K562 (cell line): ENCODE results near the gene UCHL1. TPM values are rescaled to one million over a fixed set of nuclear protein-coding genes. Genes with fewer than 3 reads are reported as not detected.

Experiments used
- ATAC-seq: fragments of 200-7000 bp; cut with Tn5 transposase; 3 replicates; pipeline ENCODE4 v1.9.1; 2020; ENCODE audit warnings: moderate library complexity
- BruUV-seq: library from RNA; stranded (reverse); fragments of 400-500 nt; replicated peaks from 2 replicates; lab custom pipeline; 2021; lab: Mats Ljungman, UMichigan
- CTCF ChIA-PET: fragments of 300-600 bp; formaldehyde crosslinking; extraction: SDS; loops from one replicate; lab custom pipeline; 2021; ENCODE audit warnings: low intra/inter-chr PET ratio; lab: Yijun Ruan, JAX
- POLR2A ChIA-PET: fragments of 300-600, 350-650 bp; sonication (Branson Sonifier 250); formaldehyde crosslinking; extraction: SDS; loops from one replicate; lab custom pipeline; 2021; ENCODE audit warnings: antibody characterized with exemption, inconsistent platforms; lab: Yijun Ruan, JAX
- DNase-seq, 4 experiments: peaks; one replicate each; pipeline versions ENCODE4 v3.0.0 to v3.0.0-alpha.2; 2011 to 2018; ENCODE audit warnings: low spot score in 3 of 4, mixed read lengths in 3 of 4; ENCODE audit errors: extremely low read depth in 1 of 4
- FAIRE-seq: peaks from 2 replicates; lab custom pipeline; 2011; peaks lifted over from hg19 to GRCh38; lab: Jason Lieb, UNC
- H2AFZ ChIP-seq: 2 replicates; pipeline ENCODE4 v1.6.0; 2011; ENCODE audit warnings: low read depth, low read length, control low read depth, inconsistent platforms
- H3K27ac ChIP-seq: fragments of 200-600 bp; 3 replicates; pipeline ENCODE4 v1.8.0; 2011; ENCODE audit warnings: low read depth, mild to moderate bottlenecking, control low read depth, inconsistent platforms, low read length, moderate library complexity, mixed read lengths; ENCODE audit errors: extremely low read depth
- H3K27me3 ChIP-seq, 2 experiments: fragments of 300-600 bp in 1 of 2; 2 replicates in 1 of 2; 3 replicates in 1 of 2; pipeline versions ENCODE4 v1.6.0 to v1.8.0; 2011; ENCODE audit warnings: inconsistent platforms in 2 of 2, low read length in 2 of 2, mild to moderate bottlenecking in 1 of 2, mixed read lengths in 1 of 2, moderate library complexity in 1 of 2; ENCODE audit not compliant: control insufficient read depth in 2 of 2, insufficient read depth in 2 of 2
- H3K36me3 ChIP-seq: fragments of 300-600 bp; 3 replicates; pipeline ENCODE4 v1.8.0; 2011; ENCODE audit warnings: mild to moderate bottlenecking, low read length, inconsistent platforms; ENCODE audit not compliant: control insufficient read depth, insufficient read depth
- H3K4me1 ChIP-seq, 2 experiments: fragments of 200-600 bp in 1 of 2; replicated peaks in 1 of 2; 2 replicates in 1 of 2; 3 replicates in 1 of 2; pipeline versions ENCODE4 v1.5.1 to v1.8.0; 2011; ENCODE audit warnings: inconsistent platforms in 2 of 2, low read length in 2 of 2, mild to moderate bottlenecking in 1 of 2, mixed read lengths in 1 of 2, moderate library complexity in 1 of 2; ENCODE audit not compliant: control insufficient read depth in 2 of 2, insufficient read depth in 2 of 2
- H3K4me2 ChIP-seq: 2 replicates; pipeline ENCODE4 v1.6.1; 2011; ENCODE audit warnings: low read length, control low read depth, inconsistent platforms, mixed read lengths; ENCODE audit not compliant: insufficient read depth
- H3K4me3 ChIP-seq: fragments of 200-600 bp; sonication (generic), shearing (Covaris generic); 2 replicates; pipeline ENCODE4 v1.5.1; 2016; ENCODE audit warnings: control low read depth, inconsistent platforms
- H3K79me2 ChIP-seq: fragments of 200-600 bp; 3 replicates; pipeline ENCODE4 v1.8.0; 2011; ENCODE audit warnings: low read length, inconsistent platforms; ENCODE audit not compliant: control insufficient read depth, insufficient read depth
- H3K9ac ChIP-seq, 2 experiments: 2 replicates each; pipeline versions ENCODE4 v1.6.0 to v1.6.1; 2011; ENCODE audit warnings: low read depth in 2 of 2, low read length in 2 of 2, control low read depth in 1 of 2, inconsistent platforms in 1 of 2, mild to moderate bottlenecking in 1 of 2, mixed read lengths in 1 of 2; ENCODE audit not compliant: insufficient read depth in 1 of 2
- H3K9me1 ChIP-seq: one replicate; pipeline ENCODE4 v1.6.0; 2011; ENCODE audit warnings: inconsistent platforms, mild to moderate bottlenecking, low read length, moderate library complexity; ENCODE audit not compliant: control insufficient read depth, insufficient read depth
- H3K9me3 ChIP-seq: replicated peaks from 2 replicates; pipeline ENCODE4 v1.5.1; 2011; ENCODE audit warnings: low read depth, low read length, inconsistent platforms; ENCODE audit not compliant: control insufficient read depth, insufficient read depth
- H4K20me1 ChIP-seq: replicated peaks from 2 replicates; pipeline ENCODE4 v1.6.1; 2011; ENCODE audit warnings: low read length, inconsistent platforms, mixed read lengths; ENCODE audit not compliant: control insufficient read depth, insufficient read depth
- ATF7 ChIP-seq: fragments of 450-650 bp; IDR thresholded peaks from 2 replicates; pipeline ENCODE4 v1.7.1; 2014; ENCODE audit warnings: mild to moderate bottlenecking, moderate library complexity
- BRD4 ChIP-seq: fragments of 200-600 bp; sonication (generic); IDR thresholded peaks from 2 replicates; pipeline ENCODE4 v1.6.1; 2017; ENCODE audit warnings: inconsistent platforms
- CCAR2 ChIP-seq: fragments of 200-400 bp; formaldehyde crosslinking; IDR thresholded peaks from 2 replicates; pipeline ENCODE4 v1.6.1; 2017; ENCODE audit warnings: mild to moderate bottlenecking, low read depth, low read length
- HDAC3 ChIP-seq: fragments of 450-650 bp; IDR thresholded peaks from 2 replicates; pipeline ENCODE4 v1.6.1; 2018; ENCODE audit warnings: borderline replicate concordance, mild to moderate bottlenecking, moderate library complexity; ENCODE audit not compliant: partially characterized antibody
- HMBOX1 ChIP-seq: sonication (generic); IDR thresholded peaks from 2 replicates; pipeline ENCODE4 v1.6.1; 2016
- POLR2A ChIP-seq: fragments of 450-650 bp; conservative IDR thresholded peaks from 2 replicates; pipeline ENCODE4 v1.6.1; 2016
- SMARCB1 ChIP-seq: IDR thresholded peaks from 2 replicates; pipeline ENCODE4 v1.6.1; 2011; ENCODE audit warnings: improper control_type of control experiment, low read depth; ENCODE audit not compliant: insufficient read length
- TAF9B ChIP-seq: fragments of 450-650 bp; IDR thresholded peaks from 2 replicates; pipeline ENCODE4 v1.6.1; 2018; ENCODE audit warnings: mild to moderate bottlenecking; ENCODE audit not compliant: partially characterized antibody
- XRCC3 ChIP-seq: fragments of 450-650 bp; IDR thresholded peaks from 2 replicates; pipeline ENCODE4 v1.6.1; 2017; ENCODE audit warnings: mild to moderate bottlenecking, moderate library complexity
- ZHX1 ChIP-seq: fragments of 150-350 bp; conservative IDR thresholded peaks from 2 replicates; pipeline ENCODE4 v1.6.1; 2014; ENCODE audit warnings: low read length
- ZNF133 ChIP-seq: fragments of 250-450 bp; sonication (Bioruptor Pico); IDR thresholded peaks from 2 replicates; pipeline ENCODE4 v1.4.0; 2020; ENCODE audit warnings: mild to moderate bottlenecking
- ZNF384 ChIP-seq: IDR thresholded peaks from 2 replicates; pipeline ENCODE4 v1.6.1; 2012; ENCODE audit warnings: low read depth, low read length, improper control_type of control experiment
- ZNF609 ChIP-seq: sonication (generic); formaldehyde crosslinking; IDR thresholded peaks from 2 replicates; pipeline ENCODE4 v1.8.1; 2023; ENCODE audit warnings: missing genetic modification reagents, mild to moderate bottlenecking, borderline replicate concordance
- WGBS: fragments of 100-300 bp; shearing (Covaris generic); methylation state at CpG from one replicate; pipeline ENCODE4 v1.1.6; 2016; ENCODE audit warnings: low coverage, mixed read lengths; ENCODE audit not compliant: insufficient coverage; ENCODE audit errors: missing lambda C conversion rate; 5-methylcytosine and 5-hydroxymethylcytosine counted together
- in situ Hi-C: fragments of 300-500 bp; cut with MboI; formaldehyde crosslinking; loops from 4 replicates; pipeline ENCODE4 v1.15.0; 2018; ENCODE audit warnings: inconsistent platforms, mixed read lengths
- intact Hi-C: fragments of 100-400 bp; cut with micrococcal nuclease; formaldehyde crosslinking; loops from 2 replicates; pipeline ENCODE4 v1.14.2; 2022
- polyA plus RNA-seq, 8 experiments: library from polyadenylated mRNA; depleted of rRNA in 4 of 8; stranded (reverse) in 5 of 8; unstranded in 3 of 8; fragments of >200 nt; fragmentation: Nextera tagmentation in 2 of 8; fragmentation: Illumina TruSeq in 1 of 8; extraction: Ambion mirVana in 2 of 8; extraction: Trizol in 1 of 8; gene quantifications; 2 replicates each; pipeline versions ENCODE4 v1.2.1 to v1.2.3, GENCODE V29; 2011 to 2014; ENCODE audit warnings: inconsistent platforms in 1 of 8, missing spikeins in 1 of 8
- total RNA-seq, 7 experiments: library from RNA; depleted of rRNA in 6 of 7; stranded (reverse); fragments of >200 nt in 6 of 7; fragmentation: Illumina TruSeq in 2 of 7; extraction: Trizol in 2 of 7; gene quantifications; 2 replicates each; pipeline versions ENCODE4 v1.2.1 to v1.2.3, GENCODE V29; 2011 to 2021; ENCODE audit warnings: low replicate concordance in 1 of 7

Gene UCHL1
- total and polyA plus RNA-seq, 9 of the 15 experiments (the other 6 are each of a cell fraction or from before 2014, with no cell fraction given), result 0.42 TPM; not detected in 8

- TF ChIP-seq HMBOX1, result no peak
Measured at GRCh38 chr4:41215155-41215554, 41.6 kb upstream of the UCHL1 start (continued).

GRCh38 chr4:41215969-41216293 is 40.8 kb upstream of the UCHL1 start:
- peaks cover 11 to 12% of the 10 kb centered on the region in 2 experiments; a peak in 4 of 5 replicates for H3K27me3 ChIP-seq
- ChIA-PET POLR2A (no interaction called here), CTCF (interaction anchor here (0.9 kb wide), 1 partner anchor 288 kb away, joined by 3 read pairs; no protein-coding TSS in a partner anchor)
- no peaks in the 10 kb centered on the region for H3K79me2 ChIP-seq
- DNase-seq (no peak), FAIRE-seq (no peak), ATAC-seq (no peak)
- H3K36me3 ChIP-seq, result no peaks in the 10 kb centered on the region
- H4K20me1 ChIP-seq, result no peaks in the 10 kb centered on the region
- BruUV-seq, result no TSS peak
- no peak overlapping the region for H3K4me3 ChIP-seq
- H3K9ac ChIP-seq, result no peak overlapping the region
- H2AFZ ChIP-seq, result peak overlapping the region; percentile 79
- peak overlapping the region; percentile 29 for H3K4me2 ChIP-seq
- intact Hi-C loops, result loop anchor here (2.0 kb wide), 2 partner anchors 239 to 289 kb away; no protein-coding TSS in a partner anchor
- in situ Hi-C loops, result loop anchor here (10.0 kb wide), 1 partner anchor 241 kb away; no protein-coding TSS in a partner anchor
- peaks cover 0 to 12% of the 10 kb centered on the region in 2 experiments; a peak in 2 of 5 replicates for H3K4me1 ChIP-seq
- no peaks in the 10 kb centered on the region for H3K9me3 ChIP-seq
- WGBS, result 27% methylated on average over 8 of the region's 8 CpGs
- H3K9me1 ChIP-seq, result no peaks in the 10 kb centered on the region
- no peak overlapping the region for H3K27ac ChIP-seq
- TF ChIP-seq BRD4 (no peak), ATF7 (no peak), ZNF609 (CRISPR knock-in tag) (no peak), TAF9B (no peak), SMARCB1 (no peak), POLR2A (no peak), CCAR2 (no peak), ZHX1 (no peak), ZNF384 (no peak), ZNF133 (CRISPR knock-in tag) (no peak), XRCC3 (no peak), HDAC3 (no peak)
